GM18508 (cell line): ENCODE measurements around the gene CDH26.

Experiments used
- ATAC-seq: cut with Tn5 transposase; IDR thresholded peaks from one replicate; pipeline ENCODE4 v1.9.1; 2021; ENCODE audit warnings: moderate number of reproducible peaks; ENCODE audit not compliant: insufficient read depth, unreplicated experiment

Gene CDH26

DNA sequence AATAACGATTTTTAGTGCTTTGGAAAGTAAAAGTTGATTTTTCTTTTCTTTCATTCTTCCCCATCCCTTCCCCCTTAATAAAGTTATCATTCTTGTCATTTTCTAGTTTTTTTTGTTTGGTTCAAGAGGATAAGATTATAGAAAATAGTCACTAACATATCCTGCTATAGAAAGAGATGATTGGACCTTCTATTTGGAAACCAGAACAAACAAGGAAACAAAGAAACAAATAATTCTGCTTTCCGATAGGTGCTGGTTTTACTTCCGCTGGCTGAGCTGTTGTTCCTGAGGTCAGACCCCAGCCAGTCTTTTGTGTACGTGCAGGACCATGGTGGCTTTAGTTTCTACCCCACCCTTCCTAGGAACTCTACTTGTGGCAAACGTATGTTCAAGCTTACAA lies at the start of gene CDH26:
TSS of gene CDH26 (plus strand) at position 301 of the 400 bp plus-strand sequence. CDS start 304 bp downstream, outside the sequence.
- no peak for ATAC-seq

DNA sequence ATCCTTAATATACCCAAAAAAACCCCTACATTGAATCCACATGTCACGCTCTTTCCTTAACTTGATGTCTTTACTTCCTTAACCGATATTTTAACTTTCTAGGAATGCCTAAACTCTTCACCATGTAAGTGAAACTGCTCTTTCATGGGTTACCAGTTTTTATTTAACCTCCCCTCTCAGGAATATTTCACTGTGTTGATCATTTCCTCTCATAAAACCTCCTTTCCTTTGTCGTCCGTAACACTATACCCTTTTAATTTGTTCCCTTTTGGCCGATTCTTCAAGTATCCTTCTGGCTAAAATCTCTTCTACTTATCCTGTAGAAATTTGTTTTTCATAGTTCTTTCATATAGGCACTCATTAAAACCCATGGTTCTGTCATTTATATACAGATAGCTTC lies 49.4 kb upstream of the CDH26 start:
- ATAC-seq = no peak

GRCh38 chr20:59911041-59911440 lies 47.2 kb upstream of the CDH26 start:
- no peak for ATAC-seq

- ATAC-seq = no peak
These were observed 45.6 kb upstream of the CDH26 start for GRCh38 chr20:59912609-59913008.

DNA sequence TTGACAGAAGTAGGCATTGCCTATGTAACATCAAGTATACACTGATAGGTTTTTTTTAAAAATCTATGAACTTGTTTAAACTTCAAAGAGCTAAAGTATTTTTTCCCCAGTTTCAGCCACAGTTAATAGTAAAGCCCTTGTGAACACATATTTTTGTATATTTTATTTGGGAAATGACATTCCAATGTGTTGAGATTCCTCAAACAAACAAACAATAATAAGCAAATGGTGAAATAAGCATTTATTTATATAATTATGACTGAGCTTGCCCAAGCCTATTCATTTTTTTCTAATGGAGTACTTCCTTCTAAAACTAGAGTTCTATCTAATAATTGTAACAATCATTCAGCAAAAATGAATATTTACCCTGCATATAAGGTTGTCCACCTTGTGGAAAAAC lies 37.3 kb upstream of the CDH26 start:
- no peak for ATAC-seq

GRCh38 chr20:59923514-59923913 lies 34.7 kb upstream of the CDH26 start:
- no peak for ATAC-seq

- ATAC-seq = no peak
These were observed 32.9 kb upstream of the CDH26 start for GRCh38 chr20:59925359-59925758.

GRCh38 chr20:59925899-59926298 lies 32.3 kb upstream of the CDH26 start:
- no peak for ATAC-seq

- no peak for ATAC-seq
These were observed 26.5 kb upstream of the CDH26 start for GRCh38 chr20:59931511-59932312.

DNA sequence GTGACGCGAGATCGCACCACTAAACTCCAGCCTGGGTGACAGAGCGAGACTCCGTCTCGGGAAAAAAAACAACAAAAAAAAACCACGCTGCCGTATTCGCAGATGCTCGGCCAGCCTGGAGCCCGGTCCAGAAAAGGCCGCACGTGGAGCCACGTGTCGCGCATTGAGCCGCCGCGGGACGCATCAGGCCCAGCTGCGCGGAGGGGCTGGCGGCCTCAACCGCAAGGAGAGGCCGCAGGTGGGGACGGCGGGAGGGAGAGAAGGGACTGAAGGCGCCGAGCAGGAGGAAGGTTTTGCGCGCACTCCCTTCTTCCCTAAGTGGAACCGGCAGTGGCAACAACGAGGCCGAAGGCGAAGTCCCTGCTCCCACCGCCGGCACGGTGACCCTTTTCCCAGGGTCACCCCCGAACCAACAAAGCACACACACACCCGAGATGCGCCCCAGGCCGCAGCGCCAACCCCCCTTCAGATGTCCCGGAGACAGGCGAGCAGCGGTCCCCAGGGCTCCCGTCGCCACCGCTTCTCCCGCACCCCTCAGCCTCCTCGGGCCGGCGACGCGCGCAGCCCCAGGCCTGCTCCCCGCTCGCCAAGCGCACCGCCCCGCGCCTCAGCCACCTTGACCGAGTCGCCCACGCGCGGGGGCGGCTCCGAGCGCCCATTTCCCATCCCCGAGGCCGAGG lies 25.5 kb upstream of the CDH26 start:
- no peak for ATAC-seq

- ATAC-seq = no peak
These were observed 24.9 kb upstream of the CDH26 start, which contains the start of gene SYCP2 for GRCh38 chr20:59933296-59933848. TSS of gene SYCP2 (minus strand) at chr20:59933637. CDS start at chr20:59922413, 11,224 bp downstream.

GRCh38 chr20:59933849-59934585 lies 24.2 kb upstream of the CDH26 start:
- ATAC-seq = no peak

DNA sequence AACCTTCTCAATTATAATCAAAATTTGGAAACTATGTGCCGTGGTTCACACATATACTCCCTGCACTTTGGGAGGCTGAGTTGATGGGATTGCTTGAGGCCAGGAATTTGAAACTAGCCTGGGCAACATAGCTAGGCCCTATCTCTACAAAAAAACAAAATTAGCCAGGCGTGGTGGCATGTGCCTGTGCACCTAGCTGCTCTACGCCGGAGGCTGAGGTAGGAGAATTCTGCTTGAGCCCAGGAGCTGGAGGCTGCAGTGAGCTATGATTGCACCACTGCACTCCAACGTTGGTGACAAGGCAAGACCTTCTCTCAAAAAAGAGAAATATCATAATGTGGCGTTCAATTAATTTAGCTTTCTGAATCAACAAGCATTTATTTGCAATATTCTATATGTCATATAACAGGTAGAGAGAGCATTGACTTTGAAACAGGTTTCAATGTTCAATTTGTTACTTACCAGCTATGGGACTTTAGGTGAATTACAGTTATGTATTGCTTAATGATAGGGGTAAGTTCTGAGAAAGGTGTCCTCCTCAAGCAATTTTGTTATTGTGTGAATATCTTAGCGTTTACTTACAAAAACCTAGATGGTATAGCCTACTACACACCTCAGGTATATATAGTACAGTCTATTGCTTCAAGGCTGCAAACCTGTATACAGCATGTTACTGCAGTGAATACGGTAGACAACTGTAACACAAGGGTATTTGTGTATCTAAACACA lies 22.6 kb upstream of the CDH26 start:
- no peak for ATAC-seq

DNA sequence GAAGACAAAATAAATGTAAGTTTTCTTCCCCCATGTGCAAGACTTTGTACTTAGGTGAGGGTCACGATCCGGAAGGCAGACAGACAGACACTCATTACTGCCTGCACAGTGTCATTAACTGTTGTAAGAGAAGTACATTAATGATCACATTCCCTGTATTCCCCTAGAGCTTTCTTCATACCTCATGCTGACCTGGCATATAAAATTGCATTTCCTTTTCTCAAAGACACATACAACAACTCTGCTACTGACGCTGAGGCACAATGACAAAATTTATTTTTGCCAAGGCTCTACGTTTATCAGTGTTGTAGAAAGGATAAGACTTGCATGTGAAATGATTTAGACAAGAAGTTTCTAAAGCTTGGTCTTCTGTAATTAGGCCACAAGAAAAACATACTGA lies 21.8 kb upstream of the CDH26 start:
- no peak for ATAC-seq

GRCh38 chr20:59937150-59937549 lies 21.1 kb upstream of the CDH26 start:
- no peak for ATAC-seq

- no peak for ATAC-seq
These were observed 20.0 kb upstream of the CDH26 start for GRCh38 chr20:59938221-59938620.

GRCh38 chr20:59938696-59939051 lies 19.5 kb upstream of the CDH26 start:
- no peak for ATAC-seq

DNA sequence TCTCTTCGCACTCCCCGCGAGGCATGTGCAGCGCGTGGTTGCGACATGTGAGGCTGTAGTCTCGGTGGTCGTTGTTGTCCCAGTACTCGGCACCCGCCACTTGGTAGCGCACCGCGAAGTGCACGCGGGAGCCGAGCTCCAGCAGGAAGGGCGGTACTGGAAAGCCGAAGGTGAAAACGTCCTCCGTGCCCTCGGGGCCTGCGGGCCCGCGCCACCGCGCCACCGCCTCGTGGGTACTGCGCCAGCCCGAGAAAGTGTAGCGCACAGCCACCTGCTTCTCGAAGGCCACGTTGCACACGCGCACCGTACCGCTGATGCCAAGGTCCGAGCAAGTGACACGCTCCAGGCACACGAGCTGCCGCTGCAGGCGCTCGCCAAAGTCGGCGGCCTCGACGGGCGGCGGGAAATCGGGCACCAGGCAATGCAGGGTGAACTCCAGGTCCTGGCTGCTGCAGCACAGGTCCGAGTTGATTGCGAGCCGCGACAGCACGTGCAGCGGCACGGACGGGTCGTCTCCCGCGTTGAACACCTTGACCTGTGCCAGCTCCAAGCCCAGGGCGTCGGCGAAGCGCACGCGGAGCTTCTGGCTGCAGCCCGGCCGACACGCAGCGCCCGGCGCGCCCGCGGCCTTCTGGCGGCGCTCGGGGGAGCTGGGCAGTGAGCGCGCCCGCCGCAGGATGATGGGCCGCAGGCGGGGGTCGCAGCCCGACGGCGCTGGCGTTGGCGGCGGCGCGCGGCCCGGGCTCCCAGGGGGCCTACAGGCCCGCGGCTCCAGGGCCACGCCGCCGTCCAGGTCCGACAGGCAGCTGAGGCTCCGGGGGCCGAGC lies 19.0 kb upstream of the CDH26 start:
- no peak for ATAC-seq

DNA sequence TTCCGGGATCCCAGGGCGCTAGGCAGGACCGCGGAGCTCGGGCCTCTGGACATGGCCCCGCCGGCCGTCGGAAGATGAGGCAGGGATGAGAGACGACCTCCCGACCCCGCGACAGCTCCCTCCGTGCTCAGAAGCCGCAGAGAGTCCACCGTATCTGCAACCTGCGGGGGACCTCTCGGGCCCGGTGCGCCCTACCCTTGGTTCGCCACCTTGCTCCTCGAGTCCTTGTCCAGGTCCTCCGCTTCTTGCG lies 18.4 kb upstream of the CDH26 start:
- peak; percentile 19 for ATAC-seq
